ENCODE measurements around the gene GTF3C2. TPM values are rescaled to one million over a fixed set of nuclear protein-coding genes. Genes with fewer than 3 reads are reported as not detected.

The GTF3C2 gene
- total RNA-seq (2014; rRNA removed; shearing (Covaris generic)) = 36.2 and 46.4 TPM in 2 replicates

GRCh38 chr2:27356382-27357181 is at the start of gene GTF3C2:
GTF3C2 (minus strand) TSS chr2:27356764; CDS start chr2:27343554, 13,210 bp downstream.
- Histone ChIP-seq H3K27me3 (replicated peaks) (no peaks in the 10 kb centered on the region), H3K4me3 (peak within 1 kb of the TSS; percentile 67), H3K4me1 (replicated peaks) (no peaks in the 10 kb centered on the region), H3K27ac (peak within 1 kb of the TSS; percentile 73), H3K9me3 (replicated peaks) (no peaks in the 10 kb centered on the region), H3K36me3 (0 out of 2 replicates have a peak, but pooled peaks cover 3% of the 10 kb centered on the region)
- peak; percentile 96 to 99 for DNase-seq (ENCODE audit: low read depth in 1 of 2, low spot score in 2 of 2)

- Histone ChIP-seq H3K4me1 (replicated peaks) (no peaks in the 10 kb centered on the region), H3K27ac (no peak overlapping the region), H3K9me3 (replicated peaks) (no peaks in the 10 kb centered on the region), H3K27me3 (replicated peaks) (no peaks in the 10 kb centered on the region), H3K36me3 (peaks cover 34% of the 10 kb centered on the region), H3K4me3 (no peak overlapping the region)
- no peak for DNase-seq (ENCODE audit: low read depth in 1 of 2, low spot score in 2 of 2)
Observed at GRCh38 chr2:27400348-27401135, 44.0 kb upstream of the GTF3C2 start.

- Histone ChIP-seq H3K27ac (no peak overlapping the region), H3K4me3 (no peak overlapping the region), H3K4me1 (replicated peaks) (no peaks in the 10 kb centered on the region), H3K36me3 (peaks cover 29% of the 10 kb centered on the region), H3K9me3 (replicated peaks) (no peaks in the 10 kb centered on the region), H3K27me3 (replicated peaks) (no peaks in the 10 kb centered on the region)
- DNase-seq (ENCODE audit: low read depth in 1 of 2, low spot score in 2 of 2) = no peak
Observed at GRCh38 chr2:27398962-27399361, 42.4 kb upstream of the GTF3C2 start.

- DNase-seq (ENCODE audit: low read depth in 1 of 2, low spot score in 2 of 2) = no peak
- no peaks in the 10 kb centered on the region for H3K27me3 ChIP-seq (replicated peaks)
- no peaks in the 10 kb centered on the region for H3K4me1 ChIP-seq (replicated peaks)
- peaks cover 25% of the 10 kb centered on the region for H3K36me3 ChIP-seq
- no peak overlapping the region for H3K27ac ChIP-seq
- no peaks in the 10 kb centered on the region for H3K9me3 ChIP-seq (replicated peaks)
- H3K4me3 ChIP-seq = no peak overlapping the region
Observed at GRCh38 chr2:27393225-27393624, 36.7 kb upstream of the GTF3C2 start.

- Histone ChIP-seq H3K4me3 (no peak overlapping the region), H3K27ac (no peak overlapping the region), H3K36me3 (peaks cover 36% of the 10 kb centered on the region), H3K4me1 (replicated peaks) (no peaks in the 10 kb centered on the region), H3K9me3 (replicated peaks) (no peaks in the 10 kb centered on the region), H3K27me3 (replicated peaks) (no peaks in the 10 kb centered on the region)
- DNase-seq (ENCODE audit: low read depth in 1 of 2, low spot score in 2 of 2) = no peak
Observed at GRCh38 chr2:27390822-27391679, 34.5 kb upstream of the GTF3C2 start.

GRCh38 chr2:27381577-27382181 is 25.1 kb upstream of the GTF3C2 start:
- Histone ChIP-seq H3K36me3 (peaks cover 90% of the 10 kb centered on the region), H3K9me3 (replicated peaks) (no peaks in the 10 kb centered on the region), H3K4me1 (replicated peaks) (peaks cover 25% of the 10 kb centered on the region), H3K4me3 (no peak overlapping the region), H3K27ac (no peak overlapping the region), H3K27me3 (replicated peaks) (no peaks in the 10 kb centered on the region)
- DNase-seq (ENCODE audit: low read depth in 1 of 2, low spot score in 2 of 2) = no peak

- Histone ChIP-seq H3K27me3 (replicated peaks) (no peaks in the 10 kb centered on the region), H3K36me3 (peaks cover 90% of the 10 kb centered on the region), H3K9me3 (replicated peaks) (no peaks in the 10 kb centered on the region), H3K4me3 (peak within 1 kb of the TSS; percentile 76), H3K27ac (peak within 1 kb of the TSS; percentile 89), H3K4me1 (replicated peaks) (peaks cover 25% of the 10 kb centered on the region)
- peak; percentile 84 to 92 for DNase-seq (ENCODE audit: low read depth in 1 of 2, low spot score in 2 of 2)
Observed at GRCh38 chr2:27380626-27381545, 24.3 kb upstream of the GTF3C2 start, which contains the start of gene ZNF513. ZNF513 (minus strand) TSS chr2:27380734; CDS start chr2:27380526, 208 bp downstream.

GRCh38 chr2:27379836-27380625 is 23.5 kb upstream of the GTF3C2 start:
- Histone ChIP-seq H3K27me3 (replicated peaks) (no peaks in the 10 kb centered on the region), H3K9me3 (replicated peaks) (no peaks in the 10 kb centered on the region), H3K27ac (peak overlapping the region; percentile 89), H3K4me1 (replicated peaks) (peaks cover 25% of the 10 kb centered on the region), H3K4me3 (peak overlapping the region; percentile 76), H3K36me3 (peaks cover 90% of the 10 kb centered on the region)
- peak; percentile 61 to 62 for DNase-seq (ENCODE audit: low read depth in 1 of 2, low spot score in 2 of 2)

- Histone ChIP-seq H3K27ac (peak overlapping the region; percentile 89), H3K36me3 (peaks cover 90% of the 10 kb centered on the region), H3K4me3 (peak overlapping the region; percentile 76), H3K4me1 (replicated peaks) (peaks cover 25% of the 10 kb centered on the region), H3K27me3 (replicated peaks) (no peaks in the 10 kb centered on the region), H3K9me3 (replicated peaks) (no peaks in the 10 kb centered on the region)
- DNase-seq (ENCODE audit: low read depth in 1 of 2, low spot score in 2 of 2) = no peak
Observed at GRCh38 chr2:27379383-27379835, 22.8 kb upstream of the GTF3C2 start.

GRCh38 chr2:27378809-27379290 is 22.3 kb upstream of the GTF3C2 start:
- H3K36me3 ChIP-seq = peaks cover 87% of the 10 kb centered on the region
- no peak overlapping the region for H3K27ac ChIP-seq
- no peaks in the 10 kb centered on the region for H3K9me3 ChIP-seq (replicated peaks)
- peaks cover 25% of the 10 kb centered on the region for H3K4me1 ChIP-seq (replicated peaks)
- no peak overlapping the region for H3K4me3 ChIP-seq
- no peak for DNase-seq (ENCODE audit: low read depth in 1 of 2, low spot score in 2 of 2)
- H3K27me3 ChIP-seq (replicated peaks) = no peaks in the 10 kb centered on the region

- Histone ChIP-seq H3K4me1 (replicated peaks) (peaks cover 25% of the 10 kb centered on the region), H3K27me3 (replicated peaks) (no peaks in the 10 kb centered on the region), H3K36me3 (peaks cover 87% of the 10 kb centered on the region), H3K27ac (no peak overlapping the region), H3K9me3 (replicated peaks) (no peaks in the 10 kb centered on the region), H3K4me3 (no peak overlapping the region)
- no peak for DNase-seq (ENCODE audit: low read depth in 1 of 2, low spot score in 2 of 2)
Observed at GRCh38 chr2:27378096-27378808, 21.7 kb upstream of the GTF3C2 start.
